Suprapubic skin (tissue), 3 donors: ENCODE data around the gene SKOR2.

Experiments
- EP300 ChIP-seq: sonication (generic); formaldehyde crosslinking; IDR thresholded peaks from one replicate; pipeline ENCODE4 v1.6.1; 2017; ENCODE audit warnings: antibody characterized with exemption
- POLR2A ChIP-seq, 2 donors: fragments of 450-650 bp; IDR thresholded peaks; one replicate each; pipeline ENCODE4 v1.6.1; 2017; ENCODE audit warnings: antibody characterized with exemption in 2 of 2, mild to moderate bottlenecking in 2 of 2, moderate library complexity in 2 of 2
- TF ChIP-seq, protein P1 (sequence below), 2 donors: fragments of 200-600 bp in 1 of 2; fragments of 450-650 bp in 1 of 2; sonication (generic) in 1 of 2; IDR thresholded peaks; one replicate each; pipeline ENCODE4 v1.5.1; 2016 to 2019; ENCODE audit warnings: antibody characterized with exemption in 2 of 2, mild to moderate bottlenecking in 1 of 2, moderate library complexity in 1 of 2

DNA sequence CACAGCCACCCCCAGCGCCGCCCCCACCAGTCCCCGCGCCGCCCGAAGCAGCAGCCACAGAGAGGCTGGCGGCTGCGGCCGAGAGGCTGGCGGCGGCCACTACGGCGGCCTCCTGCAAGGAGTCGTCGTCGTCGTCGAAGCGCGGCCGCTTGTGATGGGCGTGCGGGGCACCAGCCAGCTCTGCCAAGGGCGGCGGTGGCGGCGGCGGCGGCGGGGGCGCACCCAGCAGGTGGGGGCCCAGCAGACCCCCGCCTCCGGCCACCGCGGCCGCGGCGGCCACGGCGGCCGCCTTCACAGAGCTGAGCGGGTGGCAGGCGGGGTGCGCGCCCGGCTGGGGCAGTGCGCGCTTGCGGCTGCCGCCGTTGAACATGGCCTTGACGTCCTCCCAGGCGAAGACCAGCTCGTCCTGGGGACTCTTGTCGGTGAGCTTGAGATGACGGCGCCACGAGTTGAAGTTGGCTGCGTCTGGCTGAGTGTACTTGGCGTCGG lies 3.3 kb downstream of the SKOR2 start:
- no peak for TF ChIP-seq EP300
- TF ChIP-seq POLR2A (IDR thresholded peaks at IDR 0.05) = no peak
- TF ChIP-seq, protein P1, sequence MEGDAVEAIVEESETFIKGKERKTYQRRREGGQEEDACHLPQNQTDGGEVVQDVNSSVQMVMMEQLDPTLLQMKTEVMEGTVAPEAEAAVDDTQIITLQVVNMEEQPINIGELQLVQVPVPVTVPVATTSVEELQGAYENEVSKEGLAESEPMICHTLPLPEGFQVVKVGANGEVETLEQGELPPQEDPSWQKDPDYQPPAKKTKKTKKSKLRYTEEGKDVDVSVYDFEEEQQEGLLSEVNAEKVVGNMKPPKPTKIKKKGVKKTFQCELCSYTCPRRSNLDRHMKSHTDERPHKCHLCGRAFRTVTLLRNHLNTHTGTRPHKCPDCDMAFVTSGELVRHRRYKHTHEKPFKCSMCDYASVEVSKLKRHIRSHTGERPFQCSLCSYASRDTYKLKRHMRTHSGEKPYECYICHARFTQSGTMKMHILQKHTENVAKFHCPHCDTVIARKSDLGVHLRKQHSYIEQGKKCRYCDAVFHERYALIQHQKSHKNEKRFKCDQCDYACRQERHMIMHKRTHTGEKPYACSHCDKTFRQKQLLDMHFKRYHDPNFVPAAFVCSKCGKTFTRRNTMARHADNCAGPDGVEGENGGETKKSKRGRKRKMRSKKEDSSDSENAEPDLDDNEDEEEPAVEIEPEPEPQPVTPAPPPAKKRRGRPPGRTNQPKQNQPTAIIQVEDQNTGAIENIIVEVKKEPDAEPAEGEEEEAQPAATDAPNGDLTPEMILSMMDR (IDR thresholded peaks at IDR 0.05) = no peak
